Activated B cell treated with CpG ODN at 0.5 μM for 24 hours (primary cell): ENCODE results near the gene ATN1. TPM values are rescaled to one million over a fixed set of nuclear protein-coding genes. Genes with fewer than 3 reads are reported as not detected.
A peak's percentile ranks its signal among the peaks of the same experiment; 100 is the strongest.

ENCODE experiments used
- ATAC-seq: fragments of 200-7000 bp; cut with Tn5 transposase; one replicate; pipeline ENCODE4 v1.10.0; 2021; ENCODE audit warnings: low read depth, mild to moderate bottlenecking, moderate library complexity
- CTCF ChIA-PET: fragments of 350-600 bp; sonication (Branson Sonifier 250); formaldehyde crosslinking; loops from one replicate; lab custom pipeline; 2021; ENCODE audit warnings: antibody characterized with exemption; lab: Charles Lee
- POLR2A ChIA-PET: fragments of 350-600 bp; sonication (Branson Sonifier 250); formaldehyde crosslinking; loops from one replicate; lab custom pipeline; 2021; ENCODE audit warnings: antibody characterized with exemption; lab: Charles Lee
- DNase-seq: peaks from one replicate; pipeline ENCODE4 v3.0.0; 2022
- H3K27ac Mint-ChIP-seq: one replicate; pipeline ENCODE4 v1.8.0; 2020; ENCODE audit warnings: mixed read lengths
- H3K27me3 Mint-ChIP-seq: one replicate; pipeline ENCODE4 v1.8.0; 2021; ENCODE audit warnings: mixed read lengths
- H3K36me3 Mint-ChIP-seq: one replicate; pipeline ENCODE4 v1.8.0; 2021; ENCODE audit warnings: low read depth, mixed read lengths
- H3K4me1 Mint-ChIP-seq: one replicate; pipeline ENCODE4 v1.8.0; 2021; ENCODE audit warnings: mixed read lengths
- H3K4me3 Mint-ChIP-seq: one replicate; pipeline ENCODE4 v1.8.0; 2020; ENCODE audit warnings: mild to moderate bottlenecking, mixed read lengths
- H3K9me3 Mint-ChIP-seq: one replicate; pipeline ENCODE4 v1.8.0; 2020; ENCODE audit warnings: mixed read lengths
- intact Hi-C: fragments of 100-400 bp; cut with micrococcal nuclease; formaldehyde crosslinking; loops from one replicate; pipeline ENCODE4 v1.15.1; 2024
- total RNA-seq: library from RNA; stranded (reverse); gene quantifications from 2 replicates; pipeline ENCODE4 v1.2.3, GENCODE V29; 2022
- TF ChIP-seq, protein P1 (sequence below): fragments of 200-600 bp; IDR thresholded peaks from one replicate; pipeline ENCODE4 v1.8.0; 2022; ENCODE audit warnings: antibody characterized with exemption, mild to moderate bottlenecking

ATN1 gene
- total RNA-seq, 1 donor from 2014 or later: 50.9 TPM

GRCh38 chr12:6965714-6966113 lies 38.0 kb downstream of the ATN1 start:
- Mint-ChIP-seq H3K36me3 (peaks cover 56% of the 10 kb centered on the region), H3K27ac (peak overlapping the region; percentile 86), H3K27me3 (no peaks in the 10 kb centered on the region), H3K9me3 (no peaks in the 10 kb centered on the region), H3K4me1 (peaks cover 67% of the 10 kb centered on the region), H3K4me3 (no peak overlapping the region)
- intact Hi-C loops: loop anchor here (1.0 kb wide), 4 partner anchors 21 to 127 kb away; partner anchors contain the start of genes C12orf57 and C1R
- DNase-seq (no peak), ATAC-seq (no peak)
- ChIA-PET POLR2A (interaction anchor here (17.0 kb wide), 1 partner anchor 23 kb away, joined by 1516 read pairs; the partner anchor contains the start of genes C12orf57, PTPN6 and RNU7-1), CTCF (interaction anchor here (1.2 to 13.0 kb wide), 5 partner anchors 20 to 96 kb away, joined by 3 to 571 read pairs (median 4); partner anchors contain the start of genes C12orf57, LPCAT3, PTPN6 and RNU7-1)
- TF ChIP-seq, protein P1, sequence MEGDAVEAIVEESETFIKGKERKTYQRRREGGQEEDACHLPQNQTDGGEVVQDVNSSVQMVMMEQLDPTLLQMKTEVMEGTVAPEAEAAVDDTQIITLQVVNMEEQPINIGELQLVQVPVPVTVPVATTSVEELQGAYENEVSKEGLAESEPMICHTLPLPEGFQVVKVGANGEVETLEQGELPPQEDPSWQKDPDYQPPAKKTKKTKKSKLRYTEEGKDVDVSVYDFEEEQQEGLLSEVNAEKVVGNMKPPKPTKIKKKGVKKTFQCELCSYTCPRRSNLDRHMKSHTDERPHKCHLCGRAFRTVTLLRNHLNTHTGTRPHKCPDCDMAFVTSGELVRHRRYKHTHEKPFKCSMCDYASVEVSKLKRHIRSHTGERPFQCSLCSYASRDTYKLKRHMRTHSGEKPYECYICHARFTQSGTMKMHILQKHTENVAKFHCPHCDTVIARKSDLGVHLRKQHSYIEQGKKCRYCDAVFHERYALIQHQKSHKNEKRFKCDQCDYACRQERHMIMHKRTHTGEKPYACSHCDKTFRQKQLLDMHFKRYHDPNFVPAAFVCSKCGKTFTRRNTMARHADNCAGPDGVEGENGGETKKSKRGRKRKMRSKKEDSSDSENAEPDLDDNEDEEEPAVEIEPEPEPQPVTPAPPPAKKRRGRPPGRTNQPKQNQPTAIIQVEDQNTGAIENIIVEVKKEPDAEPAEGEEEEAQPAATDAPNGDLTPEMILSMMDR: no peak

GRCh38 chr12:6966351-6966750 lies 38.6 kb downstream of the ATN1 start:
- ChIA-PET POLR2A (interaction anchor here (17.0 kb wide), 1 partner anchor 24 kb away, joined by 1516 read pairs; the partner anchor contains the start of genes C12orf57, PTPN6 and RNU7-1), CTCF (interaction anchor here (1.2 to 13.0 kb wide), 4 partner anchors 20 to 97 kb away, joined by 3 to 571 read pairs (median 13); partner anchors contain the start of genes C12orf57, PTPN6, RNU7-1 and SPSB2)
- H3K4me1 Mint-ChIP-seq: peaks cover 65% of the 10 kb centered on the region
- no peak for DNase-seq
- H3K27me3 Mint-ChIP-seq: no peaks in the 10 kb centered on the region
- intact Hi-C loops: no loop called here
- H3K27ac Mint-ChIP-seq: no peak overlapping the region
- ATAC-seq: no peak
- no peak overlapping the region for H3K4me3 Mint-ChIP-seq
- H3K9me3 Mint-ChIP-seq: no peaks in the 10 kb centered on the region
- TF ChIP-seq, protein P1: no peak
- H3K36me3 Mint-ChIP-seq: peaks cover 56% of the 10 kb centered on the region

DNA sequence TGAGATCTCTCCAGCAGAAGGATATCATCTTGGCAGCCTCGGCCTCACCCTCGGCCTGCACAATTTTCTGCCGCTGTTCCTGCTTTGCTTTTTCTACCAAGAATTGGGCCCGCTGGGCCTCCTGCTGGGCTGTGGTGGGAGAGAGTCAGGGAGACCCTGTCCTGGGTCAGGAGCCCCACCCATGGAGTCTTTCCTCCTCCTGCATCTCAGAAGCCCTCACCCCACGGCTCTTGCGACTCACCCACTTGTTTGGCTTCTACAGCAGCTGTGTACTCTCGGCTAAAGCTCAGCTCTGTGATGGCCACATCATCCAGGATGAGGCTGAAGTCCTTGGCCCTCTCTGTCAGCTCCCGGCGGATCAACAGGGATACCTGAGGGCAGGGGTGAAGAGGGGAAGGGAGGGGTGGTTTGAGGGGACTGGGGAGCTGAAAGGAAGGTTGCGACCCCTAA lies 39.9 kb downstream of the ATN1 start:
- ChIA-PET CTCF (interaction anchor here (1.4 to 2.4 kb wide), 3 partner anchors 21 to 30 kb away, joined by 6 to 36 read pairs (median 7); partner anchors contain the start of genes C12orf57 and RNU7-1), POLR2A (interaction anchor here (0.6 to 5.8 kb wide), 6 partner anchors 9 to 32 kb away, joined by 3 to 126 read pairs (median 6); partner anchors contain the start of genes C12orf57, PTPN6 and RNU7-1)
- H3K9me3 Mint-ChIP-seq: no peaks in the 10 kb centered on the region
- no peak for ATAC-seq
- peaks cover 68% of the 10 kb centered on the region for H3K36me3 Mint-ChIP-seq
- intact Hi-C loops: no loop called here
- H3K4me3 Mint-ChIP-seq: no peak overlapping the region
- TF ChIP-seq, protein P1: no peak
- no peak for DNase-seq
- no peaks in the 10 kb centered on the region for H3K27me3 Mint-ChIP-seq
- peaks cover 65% of the 10 kb centered on the region for H3K4me1 Mint-ChIP-seq
- H3K27ac Mint-ChIP-seq: no peak overlapping the region

DNA sequence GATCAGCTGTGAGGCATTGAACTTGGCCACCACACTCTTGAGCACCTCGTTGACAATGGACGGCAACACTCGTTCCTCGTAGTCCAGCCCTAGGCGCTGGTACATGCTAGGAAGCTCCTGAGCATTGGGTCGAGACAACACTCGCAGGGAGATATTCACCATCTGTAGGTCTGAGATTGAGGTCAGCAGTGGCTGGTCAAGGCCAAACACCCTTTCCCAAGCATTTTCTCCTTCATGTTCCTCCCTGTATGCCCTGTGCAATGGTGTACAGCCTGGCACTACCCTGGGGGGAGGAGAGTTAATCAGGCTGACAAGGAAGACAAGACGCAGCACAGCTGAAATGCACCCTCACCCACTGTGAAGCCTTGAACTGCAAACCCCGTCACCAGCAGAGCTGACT lies 40.7 kb downstream of the ATN1 start:
- Mint-ChIP-seq H3K27me3 (no peaks in the 10 kb centered on the region), H3K36me3 (peaks cover 71% of the 10 kb centered on the region), H3K4me3 (peak overlapping the region; percentile 100), H3K4me1 (peaks cover 61% of the 10 kb centered on the region), H3K9me3 (no peaks in the 10 kb centered on the region), H3K27ac (no peak overlapping the region)
- DNase-seq (no peak), ATAC-seq (no peak)
- intact Hi-C loops: no loop called here
- TF ChIP-seq, protein P1: no peak
- ChIA-PET POLR2A (interaction anchor here (0.5 to 5.8 kb wide), 8 partner anchors 10 to 95 kb away, joined by 3 to 126 read pairs (median 6); partner anchors contain the start of genes C12orf57, PTPN6, RNU7-1 and SPSB2), CTCF (interaction anchor here (0.8 to 2.4 kb wide), 6 partner anchors 22 to 95 kb away, joined by 3 to 36 read pairs (median 6); partner anchors contain the start of genes C12orf57, LPCAT3, RNU7-1 and SPSB2)

DNA sequence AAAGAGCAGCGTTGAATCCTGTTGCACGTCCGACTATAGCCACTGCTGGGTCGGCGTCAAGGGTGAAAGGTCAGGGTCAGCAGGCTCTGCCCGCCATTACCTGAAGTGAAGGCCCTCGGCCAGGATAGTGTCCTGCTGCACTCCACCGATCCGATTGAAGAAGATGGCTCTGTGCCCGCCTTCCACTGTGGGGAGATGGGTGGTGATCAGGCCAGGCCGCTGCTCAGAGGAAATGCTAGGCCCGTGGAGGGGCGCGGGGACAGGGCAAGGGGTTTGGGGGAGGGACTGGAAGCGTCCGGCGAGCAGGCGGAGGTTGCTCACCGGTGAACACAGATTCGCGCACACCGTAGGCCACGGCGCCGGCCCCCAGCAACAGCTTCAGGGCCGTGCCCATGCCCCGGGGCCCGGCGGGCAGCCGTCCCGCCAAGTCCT lies 42.4 kb downstream of the ATN1 start:
- no peaks in the 10 kb centered on the region for H3K27me3 Mint-ChIP-seq
- H3K9me3 Mint-ChIP-seq: no peaks in the 10 kb centered on the region
- peaks cover 83% of the 10 kb centered on the region for H3K36me3 Mint-ChIP-seq
- ATAC-seq (peak; percentile 3), DNase-seq (no peak)
- CTCF ChIA-PET: interaction anchor here (1.0 kb wide), 1 partner anchor 26 kb away, joined by 4 read pairs; no protein-coding TSS in a partner anchor
- POLR2A ChIA-PET: interaction anchor here (0.6 to 5.8 kb wide), 13 partner anchors 9 to 301 kb away, joined by 3 to 126 read pairs (median 4); partner anchors contain the start of genes C12orf57, C1RL, LPCAT3 and RNU7-1
- peak overlapping the region; percentile 100 for H3K27ac Mint-ChIP-seq
- peaks cover 50% of the 10 kb centered on the region for H3K4me1 Mint-ChIP-seq
- H3K4me3 Mint-ChIP-seq: peak overlapping the region; percentile 100
- intact Hi-C loops: loop anchor here (1.0 to 5.0 kb wide), 10 partner anchors 26 to 363 kb away; partner anchors contain the start of genes C12orf57, C1RL, CHD4 and COPS7A
- TF ChIP-seq, protein P1: no peak
